ENCODE measurements around the gene ZNF750.

ZNF750 gene

GRCh38 chr17:82832881-82833475, 6.8 kb downstream of the ZNF750 start:
- no peak for TF ChIP-seq EP300 (IDR thresholded peaks at IDR 0.05; ENCODE audit: borderline replicate concordance)
- TF ChIP-seq MAX (IDR thresholded peaks at IDR 0.05) = no peak
- TF ChIP-seq TEAD4 (IDR thresholded peaks at IDR 0.05) = no peak
- no peak for TF ChIP-seq EGR1 (IDR thresholded peaks at IDR 0.05)
- no peak for TF ChIP-seq ZBTB7A (IDR thresholded peaks at IDR 0.05; ENCODE audit: low read depth)
- no peak for TF ChIP-seq NFIC (IDR thresholded peaks at IDR 0.05)
- TF ChIP-seq CEBPB (IDR thresholded peaks at IDR 0.05) = no peak
- TF ChIP-seq TCF12 (IDR thresholded peaks at IDR 0.05; ENCODE audit: low read depth) = no peak
- no peak for TF ChIP-seq YY1 (IDR thresholded peaks at IDR 0.05; ENCODE audit: low read depth)
- no peak for TF ChIP-seq TAF1 (IDR thresholded peaks at IDR 0.05; ENCODE audit: low read depth)

- TF ChIP-seq RAD21 (IDR thresholded peaks at IDR 0.05; ENCODE audit: low read depth) = no peak
- no peak for TF ChIP-seq NFIC (IDR thresholded peaks at IDR 0.05)
- TF ChIP-seq REST (IDR thresholded peaks at IDR 0.05; ENCODE audit: low read depth) = no peak
- no peak for TF ChIP-seq FOXM1 (IDR thresholded peaks at IDR 0.05; ENCODE audit: borderline replicate concordance, low read depth)
These were observed 7.4 kb downstream of the ZNF750 start for GRCh38 chr17:82832411-82832810.

GRCh38 chr17:82831818-82832200, 8.0 kb downstream of the ZNF750 start:
- TF ChIP-seq EGR1 (IDR thresholded peaks at IDR 0.05) = no peak
- no peak for TF ChIP-seq FOXM1 (IDR thresholded peaks at IDR 0.05; ENCODE audit: borderline replicate concordance, low read depth)
- no peak for TF ChIP-seq NFIC (IDR thresholded peaks at IDR 0.05)
- no peak for TF ChIP-seq ZBTB7A (IDR thresholded peaks at IDR 0.05; ENCODE audit: low read depth)
- TF ChIP-seq REST (IDR thresholded peaks at IDR 0.05; ENCODE audit: low read depth) = no peak
- TF ChIP-seq USF1 (IDR thresholded peaks at IDR 0.05) = no peak
- no peak for TF ChIP-seq TAF1 (IDR thresholded peaks at IDR 0.05; ENCODE audit: low read depth)
- no peak for TF ChIP-seq TEAD4 (IDR thresholded peaks at IDR 0.05)
- no peak for TF ChIP-seq MAX (IDR thresholded peaks at IDR 0.05)
- TF ChIP-seq YY1 (IDR thresholded peaks at IDR 0.05; ENCODE audit: low read depth) = no peak
- no peak for TF ChIP-seq RAD21 (IDR thresholded peaks at IDR 0.05; ENCODE audit: low read depth)
- no peak for TF ChIP-seq CEBPB (IDR thresholded peaks at IDR 0.05)
- no peak for TF ChIP-seq TCF12 (IDR thresholded peaks at IDR 0.05; ENCODE audit: low read depth)
- no peak for TF ChIP-seq CREB1 (IDR thresholded peaks at IDR 0.05; ENCODE audit: low read depth)
- TF ChIP-seq EP300 (IDR thresholded peaks at IDR 0.05; ENCODE audit: borderline replicate concordance) = no peak

GRCh38 chr17:82831041-82831817, 8.6 kb downstream of the ZNF750 start:
- peak; percentile 56 for TF ChIP-seq RAD21 (IDR thresholded peaks at IDR 0.05; ENCODE audit: low read depth)
- no peak for TF ChIP-seq CREB1 (IDR thresholded peaks at IDR 0.05; ENCODE audit: low read depth)
- TF ChIP-seq USF1 (IDR thresholded peaks at IDR 0.05) = no peak
- no peak for TF ChIP-seq MAX (IDR thresholded peaks at IDR 0.05)
- TF ChIP-seq EP300 (IDR thresholded peaks at IDR 0.05; ENCODE audit: borderline replicate concordance) = no peak
- TF ChIP-seq TEAD4 (IDR thresholded peaks at IDR 0.05) = no peak

- TF ChIP-seq NFIC (IDR thresholded peaks at IDR 0.05) = no peak
These were observed 9.6 kb downstream of the ZNF750 start for GRCh38 chr17:82830249-82830661.

- no peak for TF ChIP-seq EP300 (IDR thresholded peaks at IDR 0.05; ENCODE audit: borderline replicate concordance)
- no peak for TF ChIP-seq ZBTB7A (IDR thresholded peaks at IDR 0.05; ENCODE audit: low read depth)
- TF ChIP-seq REST (IDR thresholded peaks at IDR 0.05; ENCODE audit: low read depth) = no peak
- no peak for TF ChIP-seq MAX (IDR thresholded peaks at IDR 0.05)
- TF ChIP-seq TEAD4 (IDR thresholded peaks at IDR 0.05) = no peak
- TF ChIP-seq TAF1 (IDR thresholded peaks at IDR 0.05; ENCODE audit: low read depth) = no peak
These were observed 10.8 kb downstream of the ZNF750 start for GRCh38 chr17:82828875-82829487.
